Chondrocyte (in vitro differentiated cells): ENCODE results near the gene JUN. TPM values are rescaled to one million over a fixed set of nuclear protein-coding genes. Genes with fewer than 3 reads are reported as not detected.

Experiments used
- DNase-seq: peaks from one replicate; pipeline ENCODE4 v3.0.0; 2021; ENCODE audit warnings: mixed read lengths, low spot score
- H3K27ac Mint-ChIP-seq: one replicate; pipeline ENCODE4 v1.8.0; 2021; ENCODE audit warnings: mild to moderate bottlenecking, moderate library complexity, mixed read lengths; ENCODE audit not compliant: unreplicated experiment
- H3K27me3 Mint-ChIP-seq: 2 replicates; pipeline ENCODE4 v1.8.0; 2021; ENCODE audit warnings: low read depth, mixed read lengths
- H3K36me3 Mint-ChIP-seq: 2 replicates; pipeline ENCODE4 v1.8.0; 2021; ENCODE audit warnings: low read depth, mixed read lengths
- H3K4me1 Mint-ChIP-seq: 2 replicates; pipeline ENCODE4 v1.8.0; 2021; ENCODE audit warnings: low read depth, mild to moderate bottlenecking, mixed read lengths
- H3K4me3 Mint-ChIP-seq: one replicate; pipeline ENCODE4 v1.8.0; 2021; ENCODE audit warnings: mild to moderate bottlenecking, moderate library complexity, mixed read lengths; ENCODE audit not compliant: unreplicated experiment
- H3K9me3 Mint-ChIP-seq: 2 replicates; pipeline ENCODE4 v1.8.0; 2021; ENCODE audit warnings: low read depth, mixed read lengths
- total RNA-seq: library from RNA; stranded (reverse); gene quantifications from 3 replicates; pipeline ENCODE4 v1.2.1, GENCODE V29; 2021
- TF ChIP-seq, protein P1 (sequence below): fragments of 200-600 bp; sonication (generic); IDR thresholded peaks from 2 replicates; pipeline ENCODE4 v1.5.0; 2021; ENCODE audit warnings: antibody characterized with exemption, mild to moderate bottlenecking, moderate library complexity

The JUN gene
- total RNA-seq, 1 donor from 2014 or later = 92.3 TPM

DNA sequence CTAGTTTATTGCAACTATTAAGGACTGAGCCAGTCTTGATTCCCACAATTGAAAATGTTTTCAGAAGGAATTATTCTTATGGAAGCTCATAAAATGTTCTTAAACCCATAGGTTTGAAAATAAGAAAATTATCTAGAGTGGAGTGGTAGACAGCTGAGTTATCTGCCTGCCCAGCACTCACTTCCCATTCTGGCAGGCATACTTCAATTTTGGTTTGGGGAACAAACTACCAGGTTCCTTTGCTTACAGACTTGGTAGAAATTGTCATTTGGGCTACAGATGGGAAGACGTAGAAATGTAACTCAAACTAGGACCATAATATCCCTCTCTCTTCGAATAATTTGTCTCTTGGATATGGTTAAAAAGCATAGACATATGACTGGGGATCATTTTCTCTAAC, 18.4 kb downstream of the JUN start:
- Mint-ChIP-seq H3K36me3 (no peaks in the 10 kb centered on the region), H3K27ac (no peak overlapping the region), H3K4me1 (peaks cover 44% of the 10 kb centered on the region), H3K9me3 (no peaks in the 10 kb centered on the region), H3K27me3 (no peaks in the 10 kb centered on the region), H3K4me3 (no peak overlapping the region)
- TF ChIP-seq, protein P1, sequence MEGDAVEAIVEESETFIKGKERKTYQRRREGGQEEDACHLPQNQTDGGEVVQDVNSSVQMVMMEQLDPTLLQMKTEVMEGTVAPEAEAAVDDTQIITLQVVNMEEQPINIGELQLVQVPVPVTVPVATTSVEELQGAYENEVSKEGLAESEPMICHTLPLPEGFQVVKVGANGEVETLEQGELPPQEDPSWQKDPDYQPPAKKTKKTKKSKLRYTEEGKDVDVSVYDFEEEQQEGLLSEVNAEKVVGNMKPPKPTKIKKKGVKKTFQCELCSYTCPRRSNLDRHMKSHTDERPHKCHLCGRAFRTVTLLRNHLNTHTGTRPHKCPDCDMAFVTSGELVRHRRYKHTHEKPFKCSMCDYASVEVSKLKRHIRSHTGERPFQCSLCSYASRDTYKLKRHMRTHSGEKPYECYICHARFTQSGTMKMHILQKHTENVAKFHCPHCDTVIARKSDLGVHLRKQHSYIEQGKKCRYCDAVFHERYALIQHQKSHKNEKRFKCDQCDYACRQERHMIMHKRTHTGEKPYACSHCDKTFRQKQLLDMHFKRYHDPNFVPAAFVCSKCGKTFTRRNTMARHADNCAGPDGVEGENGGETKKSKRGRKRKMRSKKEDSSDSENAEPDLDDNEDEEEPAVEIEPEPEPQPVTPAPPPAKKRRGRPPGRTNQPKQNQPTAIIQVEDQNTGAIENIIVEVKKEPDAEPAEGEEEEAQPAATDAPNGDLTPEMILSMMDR = no peak
- no peak for DNase-seq

GRCh38 chr1:58765006-58765405, 18.8 kb downstream of the JUN start:
- Mint-ChIP-seq H3K27ac (peak overlapping the region; percentile 84), H3K4me1 (peaks cover 43% of the 10 kb centered on the region)

DNA sequence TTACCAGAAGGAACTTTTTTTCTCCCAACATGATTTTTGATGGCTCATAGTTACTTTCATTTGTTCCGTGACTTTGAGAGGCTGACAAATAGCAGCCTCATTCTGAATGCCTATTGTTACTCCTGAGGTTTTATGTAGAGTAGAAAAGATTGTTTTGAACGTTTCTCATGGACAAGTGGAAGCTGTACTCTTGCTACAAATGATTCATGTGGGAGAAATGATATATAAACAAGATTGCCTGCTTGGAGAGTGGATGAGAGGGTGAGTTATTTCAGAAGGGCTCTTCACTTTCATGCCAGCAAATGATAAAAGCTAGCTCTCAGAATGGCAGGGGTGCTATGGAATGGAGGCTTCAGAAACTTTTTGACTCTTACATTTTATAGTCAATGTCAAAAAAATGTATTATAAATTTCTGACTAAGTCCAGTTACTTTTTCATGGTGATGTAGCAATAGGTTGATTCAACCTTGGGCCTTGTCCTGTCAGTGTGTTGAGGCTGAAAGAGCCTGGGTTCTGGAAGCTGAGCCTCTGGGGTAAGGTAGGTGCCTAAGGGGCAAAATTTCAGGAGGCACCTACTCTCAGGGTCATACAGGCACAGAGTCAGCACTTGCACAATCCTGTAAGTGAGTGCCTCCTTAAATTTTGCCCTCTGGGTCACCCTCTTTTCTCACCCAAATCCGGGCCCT, 19.4 kb downstream of the JUN start:
- peaks cover 37% of the 10 kb centered on the region for H3K4me1 Mint-ChIP-seq

More at GRCh38 chr1:58765006-58765405, 18.8 kb downstream of the JUN start:
- H3K4me3 Mint-ChIP-seq = no peak overlapping the region
- DNase-seq = no peak
- TF ChIP-seq, protein P1 = no peak
- H3K27me3 Mint-ChIP-seq = no peaks in the 10 kb centered on the region
- no peaks in the 10 kb centered on the region for H3K9me3 Mint-ChIP-seq
- H3K36me3 Mint-ChIP-seq = no peaks in the 10 kb centered on the region

GRCh38 chr1:58763214-58763613, 20.6 kb downstream of the JUN start:
- Mint-ChIP-seq H3K27me3 (no peaks in the 10 kb centered on the region), H3K4me3 (no peak overlapping the region), H3K27ac (peak overlapping the region; percentile 73), H3K9me3 (no peaks in the 10 kb centered on the region), H3K36me3 (no peaks in the 10 kb centered on the region), H3K4me1 (peaks cover 32% of the 10 kb centered on the region)
- DNase-seq = no peak
- TF ChIP-seq, protein P1 = no peak

More for the DNA sequence above, 19.4 kb downstream of the JUN start:
- Mint-ChIP-seq H3K36me3 (no peaks in the 10 kb centered on the region), H3K9me3 (no peaks in the 10 kb centered on the region), H3K27me3 (no peaks in the 10 kb centered on the region), H3K27ac (peak overlapping the region; percentile 84), H3K4me3 (no peak overlapping the region)
- no peak for DNase-seq
- TF ChIP-seq, protein P1 = no peak

GRCh38 chr1:58762806-58763205, 21.0 kb downstream of the JUN start:
- no peaks in the 10 kb centered on the region for H3K36me3 Mint-ChIP-seq
- DNase-seq = no peak
- no peak overlapping the region for H3K4me3 Mint-ChIP-seq
- peak overlapping the region; percentile 2 for H3K27ac Mint-ChIP-seq
- TF ChIP-seq, protein P1 = no peak
- peaks cover 30% of the 10 kb centered on the region for H3K4me1 Mint-ChIP-seq
- H3K27me3 Mint-ChIP-seq = no peaks in the 10 kb centered on the region
- H3K9me3 Mint-ChIP-seq = no peaks in the 10 kb centered on the region
